Panc1 (cell line): ENCODE data around the gene EIF2B2.

ENCODE experiments used
- CTCF ChIP-seq: fragments of 450-650 bp; IDR thresholded peaks from 2 replicates; pipeline ENCODE4 v1.5.1; 2017; ENCODE audit warnings: mild to moderate bottlenecking
- POLR2AphosphoS5 ChIP-seq: IDR thresholded peaks from 2 replicates; pipeline ENCODE4 v1.6.1; 2012; ENCODE audit warnings: mild to moderate bottlenecking, low read depth, low read length, moderate library complexity
- REST ChIP-seq, 2 experiments: IDR thresholded peaks; 2 replicates each; pipeline ENCODE4 v1.6.1; 2011 to 2012; ENCODE audit warnings: low read depth in 2 of 2, control low read depth in 1 of 2, low read length in 1 of 2, mild to moderate bottlenecking in 1 of 2, moderate library complexity in 1 of 2; ENCODE audit not compliant: insufficient read depth in 1 of 2
- SIN3A ChIP-seq: IDR thresholded peaks from 2 replicates; pipeline ENCODE4 v1.6.1; 2012; ENCODE audit warnings: low read depth, mild to moderate bottlenecking, low read length, moderate library complexity, borderline replicate concordance; ENCODE audit not compliant: insufficient read depth
- TCF7L2 ChIP-seq: IDR thresholded peaks from 2 replicates; pipeline ENCODE4 v1.6.1; 2011; ENCODE audit warnings: mild to moderate bottlenecking, low read depth, low read length, inconsistent platforms

- TF ChIP-seq CTCF (no peak), POLR2AphosphoS5 (no peak), SIN3A (no peak), REST (IDR thresholded peaks at IDR 0.05; ENCODE audit: insufficient read depth in 1 of 2, low read depth in 2 of 2, low read length in 1 of 2) (no peak), TCF7L2 (no peak)
Measured at GRCh38 chr14:75032939-75033338, 30.2 kb downstream of the EIF2B2 start.
